OCI-LY1 (cell line): Measurements from ENCODE around the gene SLC2A4RG.

Source experiments
- H2AFZ ChIP-seq: fragments of 200-600 bp; sonication (generic), shearing (Covaris generic); 2 replicates; pipeline ENCODE4 v1.6.0; 2014; ENCODE audit warnings: antibody characterized with exemption, mild to moderate bottlenecking, low read length
- H3F3A ChIP-seq: fragments of 200-600 bp; sonication (generic), shearing (Covaris generic); 2 replicates; pipeline ENCODE4 v1.6.0; 2014; ENCODE audit warnings: mild to moderate bottlenecking, antibody characterized with exemption, low read length, moderate library complexity; ENCODE audit not compliant: insufficient read depth
- H3K27ac ChIP-seq: fragments of 200-600 bp; sonication (generic); 2 replicates; pipeline ENCODE4 v1.5.1; 2014; ENCODE audit warnings: low read length, mixed run types, mild to moderate bottlenecking, low read depth; ENCODE audit not compliant: poor library complexity, severe bottlenecking
- H3K27me3 ChIP-seq: fragments of 200-600 bp; sonication (generic); 2 replicates; pipeline ENCODE4 v1.6.0; 2014; ENCODE audit warnings: antibody characterized with exemption, mild to moderate bottlenecking, low read length, moderate library complexity; ENCODE audit not compliant: insufficient read depth
- H3K36me3 ChIP-seq: fragments of 200-600 bp; sonication (generic); 2 replicates; pipeline ENCODE4 v1.6.1; 2014; ENCODE audit warnings: mild to moderate bottlenecking, antibody characterized with exemption, low read length, moderate library complexity, mixed read lengths; ENCODE audit not compliant: insufficient read depth
- H3K4me1 ChIP-seq: fragments of 200-600 bp; sonication (generic); 2 replicates; pipeline ENCODE4 v1.5.1; 2014; ENCODE audit warnings: mild to moderate bottlenecking, low read length, moderate library complexity; ENCODE audit not compliant: insufficient read depth, severe bottlenecking
- H3K4me2 ChIP-seq: fragments of 200-600 bp; sonication (generic), shearing (Covaris generic); 2 replicates; pipeline ENCODE4 v1.6.1; 2014; ENCODE audit warnings: low read length
- H3K4me3 ChIP-seq: fragments of 200-600 bp; sonication (generic); 2 replicates; pipeline ENCODE4 v1.5.1; 2014; ENCODE audit warnings: low read length, low read depth, mild to moderate bottlenecking, mixed read lengths; ENCODE audit not compliant: poor library complexity, severe bottlenecking
- H3K79me2 ChIP-seq: fragments of 200-600 bp; shearing (Covaris generic); 2 replicates; pipeline ENCODE4 v1.6.1; 2016; ENCODE audit warnings: mixed run types, low read length, mixed read lengths; ENCODE audit not compliant: insufficient read depth
- H3K9ac ChIP-seq: fragments of 200-600 bp; sonication (generic), shearing (Covaris generic); 2 replicates; pipeline ENCODE4 v1.6.1; 2014; ENCODE audit warnings: mild to moderate bottlenecking, low read length, mixed read lengths
- H3K9me2 ChIP-seq: fragments of 200-600 bp; sonication (generic), shearing (Covaris generic); 2 replicates; pipeline ENCODE4 v1.6.1; 2014; ENCODE audit warnings: low read depth, mild to moderate bottlenecking, low read length, mixed read lengths
- H3K9me3 ChIP-seq: fragments of 200-600 bp; shearing (Covaris generic); 2 replicates; pipeline ENCODE4 v1.6.1; 2014; ENCODE audit warnings: low read length, mixed read lengths
- H4K20me1 ChIP-seq: fragments of 200-600 bp; sonication (generic), shearing (Covaris generic); 2 replicates; pipeline ENCODE4 v1.6.0; 2016; ENCODE audit warnings: mild to moderate bottlenecking, low read length; ENCODE audit not compliant: insufficient read depth
- CTCF ChIP-seq: fragments of 200-600 bp; sonication (generic), shearing (Covaris generic); IDR thresholded peaks from 2 replicates; pipeline ENCODE4 v1.5.1; 2017; ENCODE audit warnings: mild to moderate bottlenecking, antibody characterized with exemption, low read length, moderate library complexity, mixed read lengths
- EZH2 ChIP-seq: fragments of 200-600 bp; sonication (generic), shearing (Covaris generic); IDR thresholded peaks from 2 replicates; pipeline ENCODE4 v1.8.0; 2017; ENCODE audit warnings: borderline replicate concordance, mixed run types, mild to moderate bottlenecking, antibody characterized with exemption, low read length, moderate library complexity, mixed read lengths

SLC2A4RG gene

DNA sequence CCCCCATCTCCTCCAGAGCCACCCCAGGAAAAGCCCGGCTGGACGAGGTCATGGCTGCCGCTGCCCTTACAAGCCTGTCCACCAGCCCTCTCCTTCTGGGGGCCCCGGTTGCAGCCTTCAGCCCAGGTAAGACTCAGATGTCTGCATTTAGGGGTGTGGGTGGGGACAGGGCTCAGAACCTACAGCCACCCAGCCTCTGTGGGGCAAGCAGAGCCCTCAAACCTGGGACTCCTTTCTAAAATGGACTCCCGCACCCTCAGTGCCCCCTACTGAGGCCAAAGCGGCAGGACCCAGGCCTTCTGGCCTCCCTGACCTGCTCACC lies 1.7 kb downstream of the SLC2A4RG start:
- Histone ChIP-seq H3K4me3 (no peak overlapping the region), H3K36me3 (peaks cover 10% of the 10 kb centered on the region; the same call in 1 of the 2 replicates), H2AFZ (no peak overlapping the region), H3K9ac (no peak overlapping the region), H3F3A (no peaks in the 10 kb centered on the region; the same call in 1 of the 2 replicates), H3K9me3 (no peaks in the 10 kb centered on the region), H4K20me1 (no peaks in the 10 kb centered on the region), H3K4me1 (peaks cover 32% of the 10 kb centered on the region), H3K27ac (no peak overlapping the region), H3K27me3 (no peaks in the 10 kb centered on the region; the same call in 1 of the 2 replicates), H3K4me2 (no peak overlapping the region), H3K9me2 (no peaks in the 10 kb centered on the region), H3K79me2 (no peaks in the 10 kb centered on the region)
- TF ChIP-seq CTCF (no peak), EZH2 (no peak)

DNA sequence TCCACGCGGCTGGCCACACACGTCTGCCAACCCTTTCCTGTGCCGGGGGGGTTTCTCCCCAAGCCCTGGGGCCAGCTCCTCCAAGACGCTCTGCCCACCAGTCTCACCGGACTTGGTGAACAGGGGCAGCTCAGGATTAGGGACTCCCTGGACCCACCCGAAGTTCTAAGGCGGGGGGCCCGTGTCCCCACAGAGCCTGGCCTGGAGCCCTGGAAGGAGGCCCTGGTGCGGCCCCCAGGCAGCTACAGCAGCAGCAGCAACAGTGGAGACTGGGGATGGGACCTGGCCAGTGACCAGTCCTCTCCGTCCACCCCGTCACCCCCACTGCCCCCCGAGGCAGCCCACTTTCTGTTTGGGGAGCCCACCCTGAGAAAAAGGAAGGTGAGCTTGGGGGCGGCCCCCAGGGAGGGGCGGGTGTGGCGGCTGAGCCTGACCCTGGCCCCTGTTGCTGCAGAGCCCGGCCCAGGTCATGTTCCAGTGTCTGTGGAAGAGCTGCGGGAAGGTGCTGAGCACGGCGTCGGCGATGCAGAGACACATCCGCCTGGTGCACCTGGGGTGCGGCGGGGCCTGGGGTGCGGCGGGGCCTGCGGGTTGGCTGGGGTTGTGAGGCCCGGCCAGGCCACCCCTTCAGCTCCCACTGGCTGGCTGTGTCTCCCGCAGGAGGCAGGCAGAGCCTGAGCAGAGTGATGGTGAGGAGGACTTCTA lies 2.3 kb downstream of the SLC2A4RG start:
- no peaks in the 10 kb centered on the region for H3K9me3 ChIP-seq
- no peaks in the 10 kb centered on the region for H3K9me2 ChIP-seq
- no peak overlapping the region for H3K9ac ChIP-seq
- no peaks in the 10 kb centered on the region for H3K79me2 ChIP-seq
- H3K27me3 ChIP-seq, result no peaks in the 10 kb centered on the region; the same call in 1 of the 2 replicates
- peaks cover 10% of the 10 kb centered on the region; the same call in 1 of the 2 replicates for H3K36me3 ChIP-seq
- H2AFZ ChIP-seq, result no peak overlapping the region
- H4K20me1 ChIP-seq, result no peaks in the 10 kb centered on the region
- no peak overlapping the region for H3K27ac ChIP-seq
- no peak overlapping the region for H3K4me3 ChIP-seq
- H3F3A ChIP-seq, result no peaks in the 10 kb centered on the region; the same call in 1 of the 2 replicates
- TF ChIP-seq CTCF (no peak), EZH2 (no peak)
- H3K4me2 ChIP-seq, result no peak overlapping the region
- peaks cover 27% of the 10 kb centered on the region for H3K4me1 ChIP-seq

- H3K4me1 ChIP-seq, result peaks cover 22% of the 10 kb centered on the region
- no peaks in the 10 kb centered on the region for H3K9me3 ChIP-seq
- H4K20me1 ChIP-seq, result no peaks in the 10 kb centered on the region
- no peak overlapping the region for H3K9ac ChIP-seq
- H3K4me2 ChIP-seq, result no peak overlapping the region
- H2AFZ ChIP-seq, result no peak overlapping the region
- no peak overlapping the region for H3K4me3 ChIP-seq
- peaks cover 10% of the 10 kb centered on the region; the same call in 1 of the 2 replicates for H3K36me3 ChIP-seq
- TF ChIP-seq EZH2 (no peak), CTCF (no peak)
- no peaks in the 10 kb centered on the region; the same call in 1 of the 2 replicates for H3K27me3 ChIP-seq
- no peaks in the 10 kb centered on the region for H3K9me2 ChIP-seq
- H3F3A ChIP-seq, result no peaks in the 10 kb centered on the region; the same call in 1 of the 2 replicates
- no peak overlapping the region for H3K27ac ChIP-seq
- no peaks in the 10 kb centered on the region for H3K79me2 ChIP-seq
These were observed 2.9 kb downstream of the SLC2A4RG start for GRCh38 chr20:63742381-63743024.
